ENCODE data around the gene CBX8.

Gene CBX8

GRCh38 chr17:79808763-79809529 lies 12.1 kb upstream of the CBX8 start:
- peak; percentile 52 for DNase-seq (ENCODE audit: low read depth, low spot score)
- H3K27ac ChIP-seq = no peak overlapping the region

- DNase-seq (ENCODE audit: low read depth, low spot score) = no peak
- H3K27ac ChIP-seq = no peak overlapping the region
Measured at GRCh38 chr17:79806863-79807720, 10.2 kb upstream of the CBX8 start.

GRCh38 chr17:79806446-79806760 lies 9.5 kb upstream of the CBX8 start:
- no peak overlapping the region for H3K27ac ChIP-seq
- no peak for DNase-seq (ENCODE audit: low read depth, low spot score)

- H3K27ac ChIP-seq = no peak overlapping the region
- DNase-seq (ENCODE audit: low read depth, low spot score) = no peak
Measured at GRCh38 chr17:79804856-79805696, 8.2 kb upstream of the CBX8 start.

GRCh38 chr17:79803997-79804855 lies 7.3 kb upstream of the CBX8 start:
- DNase-seq (ENCODE audit: low read depth, low spot score) = no peak
- no peak overlapping the region for H3K27ac ChIP-seq

- no peak overlapping the region for H3K27ac ChIP-seq
- no peak for DNase-seq (ENCODE audit: low read depth, low spot score)
Measured at GRCh38 chr17:79803421-79803996, 6.6 kb upstream of the CBX8 start.

DNA sequence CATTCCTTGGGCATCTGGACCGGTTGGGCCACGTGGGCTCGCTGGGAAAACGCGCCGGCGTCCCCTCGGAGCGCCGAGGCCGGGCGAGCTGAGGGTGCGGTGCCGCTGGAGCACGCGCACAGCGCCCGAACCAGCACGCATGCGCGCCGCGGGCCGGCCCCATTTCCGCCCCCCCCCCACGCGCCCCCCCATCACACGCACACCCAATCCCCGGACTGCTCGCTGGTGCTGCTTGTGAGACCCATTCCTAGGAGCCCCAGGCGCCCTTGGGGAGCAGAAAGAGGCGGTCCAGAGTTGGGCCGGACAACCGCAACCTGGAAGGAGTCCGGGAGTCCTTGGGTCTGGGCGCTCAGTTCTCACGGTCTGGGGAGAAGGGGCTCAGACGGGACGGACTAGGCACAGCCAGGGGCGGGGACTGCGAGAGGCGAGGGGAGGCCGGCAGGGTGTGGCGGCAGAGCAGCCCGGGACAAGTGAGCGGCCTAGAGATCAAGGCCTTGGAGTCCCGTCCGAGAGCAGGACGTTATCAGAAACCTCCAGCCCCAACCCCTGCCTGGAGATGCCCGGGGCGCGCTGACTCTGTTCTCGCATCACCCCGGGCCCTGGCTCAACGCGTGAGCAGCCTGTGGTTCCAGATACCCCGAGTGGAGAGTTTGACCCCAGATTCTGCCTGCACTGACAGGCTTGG lies 6.0 kb upstream of the CBX8 start:
- H3K27ac ChIP-seq = no peak overlapping the region
- DNase-seq (ENCODE audit: low read depth, low spot score) = no peak

- H3K27ac ChIP-seq = no peak overlapping the region
- no peak for DNase-seq (ENCODE audit: low read depth, low spot score)
Measured at GRCh38 chr17:79802039-79802735, 5.3 kb upstream of the CBX8 start.

DNA sequence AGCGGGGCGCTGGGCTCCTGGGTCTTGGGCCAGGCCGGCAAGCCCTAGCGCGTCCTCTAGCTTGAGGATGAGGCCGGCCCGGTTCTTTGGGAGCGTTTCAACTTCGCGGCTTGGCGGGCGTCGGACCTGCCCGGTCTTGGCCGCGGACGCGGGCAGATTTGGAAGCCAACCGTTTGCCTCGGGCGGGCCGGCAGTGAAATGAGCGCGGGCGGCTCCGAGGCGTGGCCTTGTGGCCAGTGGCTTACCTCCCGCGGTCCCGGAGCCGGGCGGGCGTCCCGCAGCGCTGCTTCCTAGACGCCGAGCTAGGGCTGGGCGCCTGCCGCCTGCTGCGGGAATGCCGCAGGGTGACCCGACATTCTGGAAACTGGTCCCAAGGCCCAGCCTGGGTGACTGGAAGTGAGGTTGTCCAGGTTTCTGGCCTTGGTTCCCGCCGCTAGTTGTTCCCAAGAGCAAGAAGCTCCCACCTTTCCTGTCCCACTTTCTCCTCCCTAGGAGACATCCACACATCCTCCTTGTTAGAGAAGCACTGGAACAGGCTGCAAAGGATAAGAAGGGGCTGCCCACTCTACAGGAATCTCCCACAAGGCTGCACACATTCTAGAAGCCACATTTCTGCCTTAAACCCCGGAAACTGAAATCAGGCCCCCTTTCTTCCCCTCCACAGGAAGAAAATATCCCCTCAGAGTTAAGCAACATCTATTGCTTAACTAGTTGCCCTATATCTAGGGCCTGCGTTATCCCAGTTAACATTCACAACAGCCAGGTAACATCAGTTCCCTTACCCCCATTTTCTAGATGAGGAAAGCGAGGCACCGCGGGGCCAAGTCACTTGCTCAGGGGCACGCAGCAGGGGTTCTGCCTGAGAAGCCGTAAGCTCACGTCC lies 4.5 kb upstream of the CBX8 start:
- no peak for DNase-seq (ENCODE audit: low read depth, low spot score)
- no peak overlapping the region for H3K27ac ChIP-seq

GRCh38 chr17:79800325-79801155 lies 3.7 kb upstream of the CBX8 start:
- H3K27ac ChIP-seq = no peak overlapping the region
- DNase-seq (ENCODE audit: low read depth, low spot score) = no peak

DNA sequence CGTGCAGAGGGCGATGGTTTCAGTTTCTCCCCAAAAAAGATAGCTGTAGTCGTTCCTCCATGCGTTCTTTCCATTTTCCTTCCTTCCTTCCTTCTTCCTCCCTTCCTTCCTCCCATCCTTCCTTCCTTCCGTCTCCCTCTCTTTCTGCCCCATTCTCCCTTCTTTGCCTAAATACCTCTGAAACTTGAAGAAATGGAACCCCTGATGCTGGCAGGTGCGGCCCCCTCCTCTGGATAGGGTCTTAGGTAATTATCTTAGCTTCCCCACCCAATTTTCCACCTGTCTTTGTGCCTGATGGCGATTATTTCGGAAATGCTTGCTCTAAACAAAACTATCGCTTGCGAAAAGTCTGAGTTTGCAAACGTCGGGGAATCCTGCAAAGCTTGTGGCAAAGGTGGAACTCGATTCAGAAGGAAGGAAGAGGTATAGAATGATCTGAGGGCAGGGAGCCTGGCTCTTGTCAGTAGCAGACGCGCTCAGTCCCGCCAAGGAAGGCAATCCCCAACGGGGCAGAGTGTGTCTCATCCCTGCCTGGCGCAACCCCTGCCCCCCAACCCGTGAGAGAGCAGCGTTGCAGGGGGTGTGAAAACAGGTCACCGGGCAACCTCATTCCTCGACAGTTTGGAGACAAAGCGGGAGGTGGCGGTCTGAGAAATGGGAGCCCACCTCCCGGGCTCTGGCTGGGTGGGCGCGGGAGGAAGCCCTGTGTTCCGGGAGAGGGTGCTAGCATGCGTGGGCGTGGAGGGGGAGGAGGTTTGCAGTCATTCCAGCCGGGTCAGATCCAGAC lies 2.9 kb upstream of the CBX8 start:
- DNase-seq (ENCODE audit: low read depth, low spot score) = no peak
- H3K27ac ChIP-seq = no peak overlapping the region

- no peak for DNase-seq (ENCODE audit: low read depth, low spot score)
- H3K27ac ChIP-seq = no peak overlapping the region
Measured at GRCh38 chr17:79799174-79799537, 2.3 kb upstream of the CBX8 start.

- DNase-seq (ENCODE audit: low read depth, low spot score) = no peak
Measured at GRCh38 chr17:79798299-79799173, 1.7 kb upstream of the CBX8 start.

DNA sequence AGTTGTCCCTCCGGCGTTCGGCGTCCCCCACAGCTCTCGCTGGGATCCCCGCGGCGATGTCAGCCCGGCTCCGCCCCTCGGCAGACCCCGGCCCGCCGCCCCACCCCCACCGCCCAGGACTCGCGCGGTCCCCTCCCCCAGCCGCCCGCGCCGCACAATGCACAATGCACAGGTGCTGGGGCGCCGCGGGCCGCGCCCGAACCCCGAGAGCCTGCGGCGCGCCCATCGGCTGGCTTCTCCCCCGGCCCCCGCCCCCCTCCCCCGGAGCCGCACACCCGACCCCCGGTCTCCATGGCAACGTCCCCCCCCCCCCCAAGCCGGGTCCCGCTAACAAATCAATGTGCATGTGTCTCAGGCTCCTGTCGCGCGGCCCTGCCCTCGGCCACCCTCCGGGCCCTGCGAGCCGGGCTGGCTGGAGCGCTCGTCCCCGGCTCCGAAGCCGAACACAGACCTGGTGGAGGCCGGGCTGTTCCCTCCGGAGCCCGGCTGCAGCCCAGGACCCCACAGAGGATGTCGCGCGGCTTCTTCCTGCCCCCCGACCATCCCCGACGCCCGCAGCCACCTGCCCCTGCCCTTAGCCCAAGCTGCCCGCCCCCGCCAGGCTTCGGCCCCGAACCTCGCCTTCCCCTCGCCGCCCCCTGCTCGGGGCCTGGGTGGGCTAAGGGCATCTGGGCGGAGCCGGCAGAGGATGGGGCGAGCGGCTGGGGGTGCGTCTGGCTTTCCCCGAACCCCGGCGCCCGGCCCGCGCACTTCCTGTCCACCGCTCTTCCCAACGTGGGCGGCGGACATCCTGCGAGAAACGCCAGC lies 818 bp upstream of the CBX8 start:
- peak overlapping the region; percentile 41 for H3K27ac ChIP-seq
- no peak for DNase-seq (ENCODE audit: low read depth, low spot score)

More at GRCh38 chr17:79798299-79799173, 1.7 kb upstream of the CBX8 start:
- no peak overlapping the region for H3K27ac ChIP-seq
